K562 (cell line): ENCODE results near the gene PCDH9. TPM values are rescaled to one million over a fixed set of nuclear protein-coding genes. Genes with fewer than 3 reads are reported as not detected.

Experiments used
- ATAC-seq: fragments of 200-7000 bp; cut with Tn5 transposase; 3 replicates; pipeline ENCODE4 v1.9.1; 2020; ENCODE audit warnings: moderate library complexity
- BruUV-seq: library from RNA; stranded (reverse); fragments of 400-500 nt; replicated peaks from 2 replicates; lab custom pipeline; 2021; lab: Mats Ljungman, UMichigan
- CTCF ChIA-PET: fragments of 300-600 bp; formaldehyde crosslinking; extraction: SDS; loops from one replicate; lab custom pipeline; 2021; ENCODE audit warnings: low intra/inter-chr PET ratio; lab: Yijun Ruan, JAX
- POLR2A ChIA-PET: fragments of 300-600, 350-650 bp; sonication (Branson Sonifier 250); formaldehyde crosslinking; extraction: SDS; loops from one replicate; lab custom pipeline; 2021; ENCODE audit warnings: antibody characterized with exemption, inconsistent platforms; lab: Yijun Ruan, JAX
- DNase-seq, 4 experiments: peaks; one replicate each; pipeline versions ENCODE4 v3.0.0 to v3.0.0-alpha.2; 2011 to 2018; ENCODE audit warnings: low spot score in 3 of 4, mixed read lengths in 3 of 4; ENCODE audit errors: extremely low read depth in 1 of 4
- FAIRE-seq: peaks from 2 replicates; lab custom pipeline; 2011; peaks lifted over from hg19 to GRCh38; lab: Jason Lieb, UNC
- H2AFZ ChIP-seq: 2 replicates; pipeline ENCODE4 v1.6.0; 2011; ENCODE audit warnings: low read depth, low read length, control low read depth, inconsistent platforms
- H3K27ac ChIP-seq: fragments of 200-600 bp; 3 replicates; pipeline ENCODE4 v1.8.0; 2011; ENCODE audit warnings: low read depth, mild to moderate bottlenecking, control low read depth, inconsistent platforms, low read length, moderate library complexity, mixed read lengths; ENCODE audit errors: extremely low read depth
- H3K27me3 ChIP-seq, 2 experiments: fragments of 300-600 bp in 1 of 2; 2 replicates in 1 of 2; 3 replicates in 1 of 2; pipeline versions ENCODE4 v1.6.0 to v1.8.0; 2011; ENCODE audit warnings: inconsistent platforms in 2 of 2, low read length in 2 of 2, mild to moderate bottlenecking in 1 of 2, mixed read lengths in 1 of 2, moderate library complexity in 1 of 2; ENCODE audit not compliant: control insufficient read depth in 2 of 2, insufficient read depth in 2 of 2
- H3K36me3 ChIP-seq: fragments of 300-600 bp; 3 replicates; pipeline ENCODE4 v1.8.0; 2011; ENCODE audit warnings: mild to moderate bottlenecking, low read length, inconsistent platforms; ENCODE audit not compliant: control insufficient read depth, insufficient read depth
- H3K4me1 ChIP-seq, 2 experiments: fragments of 200-600 bp in 1 of 2; replicated peaks in 1 of 2; 2 replicates in 1 of 2; 3 replicates in 1 of 2; pipeline versions ENCODE4 v1.5.1 to v1.8.0; 2011; ENCODE audit warnings: inconsistent platforms in 2 of 2, low read length in 2 of 2, mild to moderate bottlenecking in 1 of 2, mixed read lengths in 1 of 2, moderate library complexity in 1 of 2; ENCODE audit not compliant: control insufficient read depth in 2 of 2, insufficient read depth in 2 of 2
- H3K4me2 ChIP-seq: 2 replicates; pipeline ENCODE4 v1.6.1; 2011; ENCODE audit warnings: low read length, control low read depth, inconsistent platforms, mixed read lengths; ENCODE audit not compliant: insufficient read depth
- H3K4me3 ChIP-seq: fragments of 200-600 bp; sonication (generic), shearing (Covaris generic); 2 replicates; pipeline ENCODE4 v1.5.1; 2016; ENCODE audit warnings: control low read depth, inconsistent platforms
- H3K79me2 ChIP-seq: fragments of 200-600 bp; 3 replicates; pipeline ENCODE4 v1.8.0; 2011; ENCODE audit warnings: low read length, inconsistent platforms; ENCODE audit not compliant: control insufficient read depth, insufficient read depth
- H3K9ac ChIP-seq, 2 experiments: 2 replicates each; pipeline versions ENCODE4 v1.6.0 to v1.6.1; 2011; ENCODE audit warnings: low read depth in 2 of 2, low read length in 2 of 2, control low read depth in 1 of 2, inconsistent platforms in 1 of 2, mild to moderate bottlenecking in 1 of 2, mixed read lengths in 1 of 2; ENCODE audit not compliant: insufficient read depth in 1 of 2
- H3K9me1 ChIP-seq: one replicate; pipeline ENCODE4 v1.6.0; 2011; ENCODE audit warnings: inconsistent platforms, mild to moderate bottlenecking, low read length, moderate library complexity; ENCODE audit not compliant: control insufficient read depth, insufficient read depth
- H3K9me3 ChIP-seq: replicated peaks from 2 replicates; pipeline ENCODE4 v1.5.1; 2011; ENCODE audit warnings: low read depth, low read length, inconsistent platforms; ENCODE audit not compliant: control insufficient read depth, insufficient read depth
- H4K20me1 ChIP-seq: replicated peaks from 2 replicates; pipeline ENCODE4 v1.6.1; 2011; ENCODE audit warnings: low read length, inconsistent platforms, mixed read lengths; ENCODE audit not compliant: control insufficient read depth, insufficient read depth
- CBX5 ChIP-seq: IDR thresholded peaks from 2 replicates; pipeline ENCODE4 v1.6.1; 2014; ENCODE audit warnings: low read depth, borderline replicate concordance
- CREB1 ChIP-seq, 2 experiments: sonication (generic) in 1 of 2; formaldehyde crosslinking in 1 of 2; IDR thresholded peaks; 2 replicates each; pipeline versions ENCODE4 v1.6.1 to v1.8.0; 2012 to 2022; ENCODE audit warnings: inconsistent platforms in 1 of 2, mild to moderate bottlenecking in 1 of 2, missing genetic modification reagents in 1 of 2, moderate library complexity in 1 of 2
- CREBBP ChIP-seq: IDR thresholded peaks from one replicate; pipeline ENCODE4 v1.6.1; 2012; ENCODE audit warnings: low read depth, mild to moderate bottlenecking, control low read depth, inconsistent platforms, low read length
- FOSL1 ChIP-seq: fragments of 200-800 bp; sonication (Bioruptor generic); conservative IDR thresholded peaks from 2 replicates; pipeline ENCODE4 v1.6.1; 2016; ENCODE audit warnings: missing genetic modification characterization, missing compliant biosample characterization
- GTF2A2 ChIP-seq: IDR thresholded peaks from 2 replicates; pipeline ENCODE4 v1.6.1; 2016; ENCODE audit warnings: mild to moderate bottlenecking, missing genetic modification characterization, missing compliant biosample characterization
- JUNB ChIP-seq: fragments of 450-650 bp; formaldehyde crosslinking; conservative IDR thresholded peaks from 2 replicates; pipeline ENCODE4 v1.4.0; 2020; ENCODE audit warnings: mild to moderate bottlenecking
- JUND ChIP-seq, 2 experiments: IDR thresholded peaks; 2 replicates in 1 of 2; 3 replicates in 1 of 2; pipeline ENCODE4 v1.6.1; 2011; ENCODE audit warnings: borderline replicate concordance in 2 of 2, low read depth in 2 of 2, low read length in 2 of 2, improper control_type of control experiment in 1 of 2, missing biosample characterization in 1 of 2, missing genetic modification characterization in 1 of 2, missing genetic modification reagents in 1 of 2
- KDM1A ChIP-seq, 2 experiments: fragments of 450-650 bp; IDR thresholded peaks; 2 replicates each; pipeline ENCODE4 v1.6.1; 2016; ENCODE audit warnings: mild to moderate bottlenecking in 2 of 2
- KDM2B ChIP-seq: fragments of 250-450 bp; sonication (Bioruptor Pico); IDR thresholded peaks from 2 replicates; pipeline ENCODE4 v1.8.0; 2021; ENCODE audit warnings: mild to moderate bottlenecking, moderate library complexity
- KDM5B ChIP-seq: fragments of 200-600 bp; sonication (generic); IDR thresholded peaks from 2 replicates; pipeline ENCODE4 v1.6.1; 2012; ENCODE audit warnings: low read depth, mild to moderate bottlenecking, moderate library complexity, low read length, control low read depth, inconsistent platforms; ENCODE audit not compliant: insufficient replicate concordance
- MCM7 ChIP-seq, 2 experiments: fragments of 450-650 bp; IDR thresholded peaks; 2 replicates each; pipeline ENCODE4 v1.6.1; 2016 to 2018
- POLR3A ChIP-seq: IDR thresholded peaks from 2 replicates; pipeline ENCODE4 v1.6.1; 2011; ENCODE audit warnings: borderline replicate concordance, mild to moderate bottlenecking, moderate library complexity; ENCODE audit not compliant: insufficient read length, insufficient read depth; ENCODE audit errors: extremely low read depth
- SMARCE1 ChIP-seq: fragments of 450-650 bp; IDR thresholded peaks from 2 replicates; pipeline ENCODE4 v1.7.1; 2016; ENCODE audit warnings: mild to moderate bottlenecking
- SRSF9 ChIP-seq: fragments of 200-400 bp; formaldehyde crosslinking; IDR thresholded peaks from 2 replicates; pipeline ENCODE4 v1.6.1; 2017; ENCODE audit warnings: low read depth, low read length, borderline replicate concordance
- SUPT5H ChIP-seq: fragments of 450-650 bp; IDR thresholded peaks from 2 replicates; pipeline ENCODE4 v1.6.1; 2016
- TAF9B ChIP-seq: fragments of 450-650 bp; IDR thresholded peaks from 2 replicates; pipeline ENCODE4 v1.6.1; 2018; ENCODE audit warnings: mild to moderate bottlenecking; ENCODE audit not compliant: partially characterized antibody
- ZBTB34 ChIP-seq: fragments of 250-450 bp; sonication (Bioruptor Pico); IDR thresholded peaks from 2 replicates; pipeline ENCODE4 v1.8.0; 2021; ENCODE audit warnings: mild to moderate bottlenecking, moderate library complexity
- ZC3H11A ChIP-seq: IDR thresholded peaks from 2 replicates; pipeline ENCODE4 v1.6.1; 2012; ENCODE audit warnings: low read depth, low read length, improper control_type of control experiment
- ZNF57 ChIP-seq: fragments of 450-650 bp; formaldehyde crosslinking; IDR thresholded peaks from 2 replicates; pipeline ENCODE4 v1.4.0; 2020; ENCODE audit warnings: mild to moderate bottlenecking, moderate library complexity
- WGBS: fragments of 100-300 bp; shearing (Covaris generic); methylation state at CpG from one replicate; pipeline ENCODE4 v1.1.6; 2016; ENCODE audit warnings: low coverage, mixed read lengths; ENCODE audit not compliant: insufficient coverage; ENCODE audit errors: missing lambda C conversion rate; 5-methylcytosine and 5-hydroxymethylcytosine counted together
- in situ Hi-C: fragments of 300-500 bp; cut with MboI; formaldehyde crosslinking; loops from 4 replicates; pipeline ENCODE4 v1.15.0; 2018; ENCODE audit warnings: inconsistent platforms, mixed read lengths
- intact Hi-C: fragments of 100-400 bp; cut with micrococcal nuclease; formaldehyde crosslinking; loops from 2 replicates; pipeline ENCODE4 v1.14.2; 2022
- polyA plus RNA-seq, 8 experiments: library from polyadenylated mRNA; depleted of rRNA in 4 of 8; stranded (reverse) in 5 of 8; unstranded in 3 of 8; fragments of >200 nt; fragmentation: Nextera tagmentation in 2 of 8; fragmentation: Illumina TruSeq in 1 of 8; extraction: Ambion mirVana in 2 of 8; extraction: Trizol in 1 of 8; gene quantifications; 2 replicates each; pipeline versions ENCODE4 v1.2.1 to v1.2.3, GENCODE V29; 2011 to 2014; ENCODE audit warnings: inconsistent platforms in 1 of 8, missing spikeins in 1 of 8
- total RNA-seq, 7 experiments: library from RNA; depleted of rRNA in 6 of 7; stranded (reverse); fragments of >200 nt in 6 of 7; fragmentation: Illumina TruSeq in 2 of 7; extraction: Trizol in 2 of 7; gene quantifications; 2 replicates each; pipeline versions ENCODE4 v1.2.1 to v1.2.3, GENCODE V29; 2011 to 2021; ENCODE audit warnings: low replicate concordance in 1 of 7

Gene PCDH9
- total and polyA plus RNA-seq, 9 of the 15 experiments (the other 6 are each of a cell fraction or from before 2014, with no cell fraction given), result 1.1 to 6.7 (median 4.9) TPM

DNA sequence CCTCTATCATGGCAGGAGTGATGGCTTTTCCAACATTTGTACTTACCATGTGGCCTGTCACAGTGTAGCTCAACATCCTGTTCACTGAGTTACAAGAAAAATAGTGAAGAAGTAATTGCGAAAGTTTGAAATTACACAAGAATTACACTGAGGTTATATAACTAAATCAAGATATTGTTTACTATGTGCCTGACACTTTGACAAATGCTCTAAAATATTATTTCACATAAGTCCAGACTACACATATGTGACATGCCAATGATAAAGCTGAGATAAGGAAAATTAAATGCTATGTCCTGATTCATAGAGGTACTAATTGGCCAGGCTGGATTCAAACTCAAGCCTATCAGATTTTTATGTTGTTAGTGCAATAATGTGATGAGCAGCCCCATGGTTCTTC is 451.7 kb downstream of the PCDH9 start (continued):
- TF ChIP-seq KDM2B, result no peak

DNA sequence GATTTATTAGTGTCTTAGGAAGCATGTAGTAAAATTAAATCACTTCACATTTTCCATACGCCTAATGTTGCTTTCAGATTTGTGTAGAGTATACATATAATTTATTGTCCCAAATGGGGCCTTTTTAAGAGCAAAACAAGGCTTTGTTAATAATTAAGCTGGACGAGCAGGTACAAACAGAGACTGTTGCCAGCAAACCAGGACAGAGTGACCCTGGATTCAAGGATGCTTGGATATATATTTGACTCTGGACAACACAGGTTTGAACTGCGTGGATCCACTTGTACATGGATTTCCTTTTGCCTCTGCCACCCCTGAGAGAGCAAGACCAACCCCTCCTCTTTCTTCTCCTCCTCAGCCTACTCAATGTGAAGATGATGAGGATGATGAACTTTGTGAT is 454.9 kb downstream of the PCDH9 start:
- H3K4me3 ChIP-seq, result no peak overlapping the region
- H3K79me2 ChIP-seq, result no peaks in the 10 kb centered on the region
- no peaks in the 10 kb centered on the region for H3K9me3 ChIP-seq
- ATAC-seq (no peak), FAIRE-seq (no peak), DNase-seq (no peak)
- in situ Hi-C loops, result no loop called here
- H3K27ac ChIP-seq, result no peak overlapping the region
- intact Hi-C loops, result no loop called here
- H3K36me3 ChIP-seq, result no peaks in the 10 kb centered on the region
- TF ChIP-seq SMARCE1 (no peak), ZC3H11A (no peak), ZNF57 (no peak), FOSL1 (tag) (no peak), GTF2A2 (tag) (no peak), SUPT5H (no peak), POLR3A (no peak), CREB1 (IDR thresholded peaks at IDR 0.05) (no peak), CREB1 (CRISPR knock-in tag; IDR thresholded peaks at IDR 0.05) (no peak), ZBTB34 (CRISPR knock-in tag) (no peak), CREBBP (no peak), MCM7 (IDR thresholded peaks at IDR 0.05) (no peak), CBX5 (no peak), TAF9B (no peak), JUNB (CRISPR knock-in tag) (no peak), KDM5B (no peak), KDM1A (IDR thresholded peaks at IDR 0.05) (no peak), JUND (IDR thresholded peaks at IDR 0.05; ENCODE audit: borderline replicate concordance, low read depth, low read length) (no peak), JUND (tag; IDR thresholded peaks at IDR 0.05; ENCODE audit: borderline replicate concordance, low read depth, low read length) (no peak), SRSF9 (no peak)
- no peak overlapping the region for H3K4me2 ChIP-seq
- H2AFZ ChIP-seq, result no peak overlapping the region
- WGBS, result 18% methylated on average over 3 of the region's 3 CpGs
- no peaks in the 10 kb centered on the region for H3K27me3 ChIP-seq
- no peaks in the 10 kb centered on the region for H3K4me1 ChIP-seq
- H4K20me1 ChIP-seq, result no peaks in the 10 kb centered on the region
- ChIA-PET CTCF (no interaction called here), POLR2A (no interaction called here)
- H3K9me1 ChIP-seq, result no peaks in the 10 kb centered on the region
- H3K9ac ChIP-seq, result no peak overlapping the region
- BruUV-seq, result no TSS peak
